Spleen (tissue), 7 donors: ENCODE measurements around the gene RING1.

Experiments
- CTCF ChIP-seq, 11 experiments: fragments of 200-600 bp in 7 of 11; fragments of 450-650 bp in 4 of 11; sonication (generic) in 4 of 11; IDR thresholded peaks in 8 of 11; conservative IDR thresholded peaks in 3 of 11; 1 replicate in 7 of 11; 2 replicates in 4 of 11; pipeline versions ENCODE4 v1.4.0 to v1.8.0; 2016 to 2021; ENCODE audit warnings: antibody characterized with exemption in 11 of 11, inconsistent platforms in 4 of 11, mild to moderate bottlenecking in 1 of 11
- POLR2A ChIP-seq, 3 donors: fragments of 450-650 bp; IDR thresholded peaks; one replicate each; pipeline ENCODE4 v1.5.1; 2017; ENCODE audit warnings: antibody characterized with exemption in 3 of 3, mild to moderate bottlenecking in 1 of 3
- POLR2AphosphoS5 ChIP-seq, 3 donors: sonication (generic); formaldehyde crosslinking; IDR thresholded peaks; one replicate each; pipeline ENCODE4 v1.5.1; 2017; ENCODE audit warnings: antibody characterized with exemption in 3 of 3
- donor health status: DM: no; HTN: no; CAD: no; lungs with moderate emphysema.
- donor health status: DM: no; HTN: no; CAD: no.
- donor health status: DM: no; HTN: no; CAD: no.

DNA sequence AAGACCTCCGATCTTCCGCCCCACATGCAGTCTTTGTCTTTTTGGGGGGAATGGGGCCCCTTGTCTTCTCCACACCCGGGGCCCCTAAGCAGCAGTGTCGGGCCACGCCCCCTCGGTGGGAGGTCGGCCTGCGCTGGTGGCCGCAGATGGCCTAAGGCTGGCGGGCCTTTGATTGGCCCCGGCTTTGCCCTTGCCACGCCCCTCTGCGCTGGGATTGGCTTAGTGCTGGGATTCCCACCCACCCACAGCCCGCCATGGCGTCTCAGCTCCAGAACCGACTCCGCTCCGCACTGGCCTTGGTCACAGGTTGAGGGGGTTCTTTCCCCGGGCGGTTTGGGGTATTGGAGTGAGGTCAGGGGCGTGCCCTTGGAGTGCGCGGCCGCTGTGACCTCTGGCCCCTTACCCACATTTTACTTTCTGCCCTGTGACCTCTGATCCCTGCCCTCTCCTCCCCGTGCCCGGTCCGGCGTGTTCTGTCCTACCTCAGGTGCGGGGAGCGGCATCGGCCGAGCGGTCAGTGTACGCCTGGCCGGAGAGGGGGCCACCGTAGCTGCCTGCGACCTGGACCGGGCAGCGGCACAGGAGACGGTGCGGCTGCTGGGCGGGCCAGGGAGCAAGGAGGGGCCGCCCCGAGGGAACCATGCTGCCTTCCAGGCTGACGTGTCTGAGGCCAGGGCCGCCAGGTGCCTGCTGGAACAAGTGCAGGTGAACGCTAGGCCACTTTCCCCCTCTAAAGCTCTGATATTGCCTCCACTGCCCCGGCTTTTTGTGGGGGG is 3.7 kb upstream of the RING1 start, which contains the start of gene HSD17B8:
- TF ChIP-seq POLR2A (IDR thresholded peaks at IDR 0.05): no peak
- peak in 1 of 11 experiments; percentile 33 for TF ChIP-seq CTCF (IDR thresholded peaks at IDR 0.05 in 8 of 11, conservative IDR thresholded peaks at IDR 0.05 in 3 of 11)
- peak; percentile 83 to 84 (median 83) for TF ChIP-seq POLR2AphosphoS5 (IDR thresholded peaks at IDR 0.05)
